GM21528 (cell line): ENCODE measurements around the gene RNF38.
"Not testable (repeated sequence)": the region's sequence is repeated elsewhere in the genome, so short reads cannot be mapped to it uniquely, and the experiment has no call there.

Experiments used
- ATAC-seq: cut with Tn5 transposase; IDR thresholded peaks from one replicate; pipeline ENCODE4 v1.9.1; 2021; ENCODE audit warnings: mild to moderate bottlenecking, moderate library complexity; ENCODE audit not compliant: unreplicated experiment, low FRiP score

The RNF38 gene

GRCh38 chr9:36337002-36337401 lies 63.1 kb downstream of the RNF38 start:
- no peak for ATAC-seq

- no peak for ATAC-seq
Observed at GRCh38 chr9:36336131-36336907, 63.8 kb downstream of the RNF38 start.

GRCh38 chr9:36332006-36332405 lies 68.1 kb downstream of the RNF38 start:
- ATAC-seq: no peak

GRCh38 chr9:36328798-36329411 lies 71.2 kb downstream of the RNF38 start:
- no peak for ATAC-seq

- ATAC-seq: no peak
Observed at GRCh38 chr9:36325081-36325828, 74.8 kb downstream of the RNF38 start.

- ATAC-seq: no peak
Observed at GRCh38 chr9:36323926-36324325, 76.1 kb downstream of the RNF38 start.

- no peak for ATAC-seq
Observed at GRCh38 chr9:36322462-36322861, 77.6 kb downstream of the RNF38 start.

- not testable (repeated sequence) for ATAC-seq
Observed at GRCh38 chr9:36321903-36322302, 78.2 kb downstream of the RNF38 start.

GRCh38 chr9:36320466-36320865 lies 79.6 kb downstream of the RNF38 start:
- no peak for ATAC-seq

- no peak for ATAC-seq
Observed at GRCh38 chr9:36319806-36320205, 80.3 kb downstream of the RNF38 start.

GRCh38 chr9:36319183-36319582 lies 80.9 kb downstream of the RNF38 start:
- ATAC-seq: no peak

- no peak for ATAC-seq
Observed at GRCh38 chr9:36318212-36318802, 81.8 kb downstream of the RNF38 start.

GRCh38 chr9:36317766-36318165 lies 82.3 kb downstream of the RNF38 start:
- no peak for ATAC-seq

GRCh38 chr9:36316611-36317317 lies 83.3 kb downstream of the RNF38 start:
- no peak for ATAC-seq

- no peak for ATAC-seq
Observed at GRCh38 chr9:36316049-36316448, 84.0 kb downstream of the RNF38 start.

- ATAC-seq: no peak
Observed at GRCh38 chr9:36315283-36315682, 84.8 kb downstream of the RNF38 start.

- ATAC-seq: no peak
Observed at GRCh38 chr9:36314740-36315139, 85.3 kb downstream of the RNF38 start.

GRCh38 chr9:36306471-36307306 lies 93.4 kb downstream of the RNF38 start:
- no peak for ATAC-seq

- ATAC-seq: not testable (repeated sequence)
Observed at GRCh38 chr9:36304366-36304765, 95.7 kb downstream of the RNF38 start.

- no peak for ATAC-seq
Observed at GRCh38 chr9:36301227-36301626, 98.8 kb downstream of the RNF38 start.
